NCI-H446 (cell line): Measurements from ENCODE around the gene ZDHHC19.
"Not testable (repeated sequence)": the region's sequence is repeated elsewhere in the genome, so short reads cannot be mapped to it uniquely, and the experiment has no call there.

ENCODE experiments used
- DNase-seq, 2 experiments: peaks; one replicate each; lab custom pipeline; 2025; lab: John Stamatoyannopoulos, UW

The ZDHHC19 gene

DNA sequence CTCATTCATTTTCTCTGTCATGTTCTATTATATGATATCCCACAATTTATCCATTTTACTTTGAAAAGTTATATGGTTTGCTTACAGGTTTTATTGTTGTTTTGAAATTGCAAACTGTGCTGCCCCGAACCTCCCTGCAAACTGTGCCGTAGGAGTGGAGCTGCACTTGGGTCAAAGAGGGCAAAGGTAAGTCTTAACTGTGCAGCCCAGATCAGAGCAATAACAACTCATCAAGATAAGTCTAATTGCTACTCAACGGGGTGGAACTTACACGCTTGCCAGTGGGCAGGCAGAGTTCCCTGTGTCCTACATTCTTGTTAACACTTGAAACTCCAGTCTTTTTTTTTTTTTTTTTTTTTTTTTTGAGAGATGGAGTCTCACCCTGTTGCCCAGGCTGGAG is 33.2 kb downstream of the ZDHHC19 start:
- DNase-seq: no peak

DNA sequence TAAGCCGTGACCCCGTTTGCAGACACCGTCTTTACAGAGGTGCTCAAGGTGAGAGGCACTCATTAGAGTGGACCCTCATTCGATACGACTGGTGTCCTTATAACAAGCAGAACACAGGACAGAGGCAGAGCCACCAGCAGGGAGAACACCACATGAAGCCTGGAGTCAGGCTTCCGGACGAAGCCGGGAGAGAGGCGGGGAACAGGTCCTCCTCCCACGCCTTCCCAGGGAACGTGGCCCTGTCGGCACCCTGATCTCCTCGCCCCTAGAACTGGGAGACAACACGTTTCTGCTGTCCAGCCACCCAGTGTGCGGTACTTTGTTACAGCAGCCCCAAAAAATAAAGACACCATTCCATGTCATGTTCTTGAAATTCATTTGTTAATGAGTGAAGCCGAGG is 33.6 kb downstream of the ZDHHC19 start:
- no peak for DNase-seq

DNA sequence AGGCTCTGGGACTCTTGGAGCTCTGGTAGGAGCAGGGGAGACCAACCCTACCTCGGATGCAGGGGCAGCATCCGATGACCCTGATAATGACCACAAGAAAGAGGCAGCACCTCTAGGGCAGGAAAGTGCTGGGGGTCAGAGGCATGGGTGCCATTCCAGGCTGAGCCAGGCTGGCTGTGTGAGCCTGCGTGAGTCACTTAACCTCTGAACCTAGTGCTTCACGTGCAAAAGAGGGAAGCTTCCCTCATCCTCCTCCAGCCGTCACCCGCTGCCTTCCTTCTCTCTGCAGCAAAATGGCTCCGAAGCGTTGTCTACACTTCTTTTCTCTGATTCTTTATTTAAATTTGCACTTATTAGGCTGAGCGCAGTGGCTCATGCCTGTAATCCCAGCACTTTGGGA is 35.5 kb downstream of the ZDHHC19 start:
- DNase-seq: no peak

DNA sequence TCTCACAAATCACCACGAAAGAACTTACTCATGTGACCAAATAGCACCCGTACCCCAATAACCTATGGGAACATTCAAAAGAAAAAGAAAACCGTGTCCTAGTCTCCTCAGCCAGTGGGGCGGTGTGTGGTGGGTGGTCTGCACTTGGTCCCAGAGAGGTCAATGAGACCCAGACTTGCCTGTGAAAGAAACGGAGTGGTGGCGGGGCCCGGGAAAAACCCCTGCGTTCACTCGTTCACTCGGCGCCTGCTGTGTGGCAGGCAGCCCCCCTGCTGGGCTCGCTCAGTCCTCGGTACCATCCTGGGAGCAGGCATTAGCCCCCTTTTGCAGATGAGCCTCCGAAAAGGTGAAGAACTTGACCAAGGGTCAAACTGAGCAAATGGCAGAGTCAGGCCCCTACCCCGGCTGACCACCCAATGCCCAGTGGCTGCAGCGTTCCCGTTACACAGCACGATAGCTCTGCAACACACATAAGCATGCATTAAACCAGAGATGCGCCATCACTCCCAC is 36.0 kb downstream of the ZDHHC19 start:
- no peak for DNase-seq

DNA sequence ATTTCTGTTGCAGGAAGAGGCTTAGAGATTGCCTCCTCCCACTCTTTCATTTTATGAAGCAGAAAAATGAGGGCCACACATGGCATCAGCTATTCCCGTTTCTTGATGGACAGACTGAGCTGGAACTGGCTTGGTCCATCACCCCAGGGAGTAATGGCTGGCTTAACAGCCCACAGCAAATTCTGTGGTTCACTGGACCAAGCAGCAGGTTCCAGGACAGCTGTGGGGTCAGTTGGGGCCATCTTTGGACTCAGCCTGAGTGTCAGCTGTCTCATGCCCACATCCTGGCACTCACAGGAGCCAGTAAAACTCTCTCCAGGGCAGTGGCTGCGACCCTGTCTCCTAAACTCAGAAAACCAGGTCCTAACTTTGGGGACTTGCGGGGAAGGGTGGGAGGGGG is 36.5 kb downstream of the ZDHHC19 start:
- DNase-seq: no peak

DNA sequence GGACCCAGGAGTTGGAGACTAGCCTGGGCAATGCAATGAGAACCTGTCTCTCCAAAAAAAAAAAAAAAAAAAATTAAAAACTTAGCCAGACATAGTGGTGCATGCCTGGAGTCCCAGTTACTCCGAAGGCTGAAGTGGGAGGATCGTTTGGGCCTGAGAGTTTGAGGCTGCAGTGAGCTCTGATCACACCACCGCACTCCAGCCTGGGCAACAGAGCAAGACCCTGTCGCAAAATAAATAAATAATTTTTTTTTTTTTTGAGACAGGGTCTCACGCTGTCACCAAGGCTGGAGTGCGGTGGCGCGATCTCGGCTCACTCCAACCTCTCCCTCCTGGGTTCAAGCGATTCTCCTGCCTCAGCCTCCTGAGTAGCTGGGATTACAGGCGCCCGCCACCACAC is 40.9 kb downstream of the ZDHHC19 start:
- DNase-seq: not testable (repeated sequence)

DNA sequence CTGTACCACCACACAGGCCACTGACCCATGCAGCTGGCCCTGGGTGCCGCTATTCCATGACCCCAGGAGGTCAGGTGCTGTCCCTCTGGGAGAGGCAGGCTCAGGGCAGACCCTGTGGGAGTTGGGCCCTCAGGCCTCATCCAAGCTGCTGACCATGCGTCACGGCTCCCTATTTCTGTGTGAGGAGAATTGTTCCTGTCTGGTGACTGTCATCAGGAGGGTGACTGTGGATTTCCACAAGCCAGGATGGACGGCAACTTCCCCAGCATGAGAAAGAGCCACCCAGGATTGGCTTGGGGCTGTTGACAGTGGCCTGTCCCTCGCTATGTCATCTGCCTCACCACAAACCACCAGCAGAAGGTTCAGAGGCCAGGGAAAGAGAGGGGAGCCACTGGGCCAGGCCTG is 41.4 kb downstream of the ZDHHC19 start:
- no peak for DNase-seq

DNA sequence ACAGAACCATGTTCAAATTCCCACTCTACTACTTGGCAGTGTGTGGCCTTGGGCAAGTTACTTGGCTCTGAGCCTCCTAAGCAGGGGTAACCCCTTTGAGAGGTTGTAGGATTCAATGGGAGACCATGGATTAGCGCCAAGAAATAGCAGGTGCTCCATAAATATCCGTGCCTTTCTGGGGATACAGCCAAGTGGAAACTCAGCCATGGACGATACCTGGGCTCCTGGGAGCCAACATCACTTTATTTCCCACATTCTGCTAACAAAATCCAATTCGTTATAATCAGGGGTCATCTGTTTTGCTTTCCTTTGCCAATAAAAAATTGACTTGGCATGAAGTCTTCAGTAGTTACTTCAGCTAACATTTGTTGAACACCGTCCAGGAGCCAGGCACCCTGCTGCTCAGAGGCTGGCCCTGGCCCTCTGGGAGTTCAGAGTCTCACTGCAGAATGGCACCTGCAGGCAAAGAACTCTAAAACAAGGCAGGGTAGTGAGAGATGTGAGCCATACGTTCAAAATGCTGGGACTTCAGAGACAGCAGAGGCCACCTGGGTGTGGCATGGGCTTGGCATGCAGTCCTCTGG is 42.3 kb downstream of the ZDHHC19 start:
- peak; percentile 88 to 98 for DNase-seq

DNA sequence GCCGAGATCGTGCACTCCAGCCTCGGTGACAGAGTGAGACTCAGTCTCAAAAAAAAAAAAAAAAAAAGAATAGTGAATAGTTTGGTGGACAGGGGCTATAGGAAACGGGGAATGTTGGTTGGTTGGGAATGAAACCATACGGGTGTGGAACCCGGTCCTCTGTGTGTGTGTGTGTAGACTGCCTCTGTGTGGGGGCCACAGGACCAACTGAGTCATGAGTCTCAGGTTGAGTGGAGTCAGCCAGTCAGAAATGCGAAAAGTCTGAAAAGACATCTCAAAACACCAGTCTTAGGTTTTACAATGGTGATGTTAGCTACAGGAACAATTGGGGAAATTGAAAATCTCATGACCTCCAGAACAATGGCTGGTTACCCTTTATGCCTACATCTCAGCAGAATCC is 44.5 kb downstream of the ZDHHC19 start:
- DNase-seq: no peak

DNA sequence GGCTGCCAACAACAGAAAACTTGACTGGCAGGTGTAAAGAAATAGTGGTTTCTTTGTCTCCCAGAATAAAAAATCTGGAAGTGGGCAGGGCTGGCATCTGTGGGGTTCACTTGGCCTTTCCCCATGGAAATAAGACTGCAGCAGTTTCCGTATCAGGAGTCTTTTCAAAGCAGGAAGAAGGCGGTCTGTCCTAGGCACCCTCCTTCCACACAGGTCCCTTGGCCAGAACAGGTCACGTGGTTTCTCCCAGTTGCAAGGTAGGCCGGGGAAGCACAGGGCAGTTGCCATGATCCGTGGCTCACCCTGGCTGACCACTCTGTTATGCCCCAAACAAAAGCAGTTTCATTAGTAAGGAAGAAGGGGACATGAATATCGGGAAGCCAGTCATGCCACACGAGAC is 45.4 kb downstream of the ZDHHC19 start:
- no peak for DNase-seq

DNA sequence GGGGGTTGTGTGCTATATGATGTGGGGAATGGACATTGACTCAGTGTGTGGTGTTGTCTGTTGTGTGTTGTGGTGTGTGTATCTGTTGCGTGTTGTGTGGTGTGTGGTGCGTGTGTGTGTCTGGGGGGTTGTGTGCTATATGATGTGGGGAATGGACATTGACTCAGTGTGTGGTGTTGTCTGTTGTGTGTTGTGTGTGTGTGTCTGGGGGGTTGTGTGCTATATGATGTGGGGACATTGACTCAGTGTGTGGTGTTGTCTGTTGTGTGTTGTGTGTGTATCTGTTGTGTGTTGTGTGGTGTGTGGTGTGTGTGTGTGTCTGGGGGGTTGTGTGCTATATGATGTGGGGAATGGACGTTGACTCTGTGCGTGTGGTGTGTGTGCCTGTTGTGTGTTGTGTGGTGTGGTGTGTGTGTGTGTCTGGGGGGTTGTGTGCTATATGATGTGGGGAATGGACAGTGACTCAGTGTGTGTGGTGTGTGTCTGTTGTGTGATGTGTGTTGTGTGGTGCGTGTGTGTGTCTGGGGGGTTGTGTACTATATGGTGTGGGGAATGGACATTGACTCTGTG is 46.1 kb downstream of the ZDHHC19 start:
- not testable (repeated sequence) for DNase-seq

DNA sequence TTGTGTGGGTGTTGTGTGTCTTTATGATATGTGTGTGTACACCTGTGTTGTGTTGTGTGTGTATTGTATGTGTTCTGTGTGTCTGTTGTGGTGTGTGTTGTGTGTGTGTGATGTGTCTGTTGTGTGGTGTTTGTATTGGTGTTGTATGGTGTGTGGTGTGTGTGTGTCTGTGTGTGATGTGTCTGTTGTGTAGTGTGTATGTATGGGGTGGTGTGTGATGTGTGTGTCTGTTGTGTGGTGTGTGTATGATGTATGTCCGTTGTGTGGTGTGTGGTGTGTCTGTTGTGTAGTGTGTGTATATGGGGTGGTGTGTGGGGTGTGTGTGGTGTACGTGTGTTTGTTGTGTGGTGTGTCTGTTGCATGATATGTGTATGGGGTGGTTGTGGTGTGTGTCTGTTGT is 46.6 kb downstream of the ZDHHC19 start:
- DNase-seq: no peak

DNA sequence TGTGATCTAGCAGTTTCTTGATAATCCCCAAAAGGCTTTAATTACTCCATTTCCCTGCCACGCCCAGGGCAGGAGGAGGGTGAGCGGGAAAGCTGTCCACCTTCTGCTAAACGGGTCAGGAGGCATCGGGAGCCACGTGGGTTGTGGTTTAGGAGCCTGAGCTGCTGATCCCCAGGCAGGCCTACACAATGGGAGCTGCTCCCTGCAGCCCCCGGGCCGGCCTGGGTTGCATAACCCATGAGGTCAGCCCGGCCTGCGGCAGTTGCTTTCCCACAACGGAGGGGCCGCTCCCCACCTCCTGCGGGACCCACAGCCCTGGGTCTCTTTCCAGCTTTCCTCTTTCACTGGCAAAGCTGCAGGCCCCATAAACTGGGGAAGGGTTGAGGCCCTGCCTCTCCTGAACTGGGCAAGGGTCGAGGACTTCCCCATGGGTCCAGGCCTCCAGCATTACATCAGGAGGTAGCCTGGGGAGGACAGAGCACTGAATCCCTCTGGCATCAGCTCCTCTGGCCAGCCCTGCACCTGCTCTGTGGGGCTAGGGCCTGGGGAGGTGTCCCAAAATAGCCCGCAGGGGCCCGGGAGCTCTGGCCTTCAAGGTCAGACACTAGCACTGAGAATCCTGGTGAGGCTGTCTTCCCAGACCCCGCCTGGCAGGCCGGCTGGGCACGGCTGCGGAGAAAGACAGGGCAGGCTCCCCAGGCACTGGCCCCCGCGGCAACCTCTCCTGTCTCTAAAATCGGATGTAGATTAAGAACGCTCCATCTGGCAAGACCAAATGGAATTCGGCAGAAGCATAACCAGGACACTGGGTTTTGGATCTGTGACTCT is 47.3 kb downstream of the ZDHHC19 start:
- no peak for DNase-seq

DNA sequence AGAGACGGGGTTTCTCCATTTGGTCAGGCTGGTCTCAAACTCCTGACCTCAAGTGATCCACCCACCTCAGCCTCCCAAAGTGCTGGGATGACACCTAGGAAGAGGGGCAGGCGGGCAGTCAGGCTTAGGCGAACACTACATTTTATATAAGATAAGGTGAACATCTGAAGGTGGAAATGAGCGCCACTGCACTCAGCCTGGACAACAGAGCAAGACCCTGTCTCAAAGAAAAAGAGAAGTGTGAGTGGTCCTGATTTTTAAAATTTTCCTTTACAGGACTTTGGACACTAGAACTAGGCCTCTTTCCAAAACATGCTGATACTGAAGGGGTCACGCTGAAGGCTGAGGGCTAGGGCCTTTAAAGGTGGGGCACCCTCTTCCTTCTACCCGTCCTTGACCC is 48.0 kb downstream of the ZDHHC19 start:
- no peak for DNase-seq

DNA sequence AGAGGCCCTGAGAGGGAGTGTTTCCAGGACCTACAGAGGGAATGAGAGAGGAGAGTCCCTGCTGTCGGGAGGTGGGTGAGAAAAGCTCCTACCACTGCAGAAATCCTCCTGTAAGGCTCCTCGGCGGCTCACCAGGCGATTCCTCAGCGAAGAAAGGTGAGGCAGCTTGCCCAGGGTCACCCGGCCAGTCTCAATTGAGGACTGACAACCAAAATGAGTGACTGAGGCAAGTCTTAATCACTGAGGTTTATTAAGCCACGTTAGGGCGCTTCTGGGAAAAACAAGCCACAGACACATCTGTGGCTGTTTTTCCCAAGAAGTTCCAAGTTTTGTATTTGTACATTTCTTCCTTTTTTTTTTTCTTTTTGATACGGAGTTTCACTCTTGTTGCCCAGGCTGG is 48.5 kb downstream of the ZDHHC19 start:
- no peak for DNase-seq

DNA sequence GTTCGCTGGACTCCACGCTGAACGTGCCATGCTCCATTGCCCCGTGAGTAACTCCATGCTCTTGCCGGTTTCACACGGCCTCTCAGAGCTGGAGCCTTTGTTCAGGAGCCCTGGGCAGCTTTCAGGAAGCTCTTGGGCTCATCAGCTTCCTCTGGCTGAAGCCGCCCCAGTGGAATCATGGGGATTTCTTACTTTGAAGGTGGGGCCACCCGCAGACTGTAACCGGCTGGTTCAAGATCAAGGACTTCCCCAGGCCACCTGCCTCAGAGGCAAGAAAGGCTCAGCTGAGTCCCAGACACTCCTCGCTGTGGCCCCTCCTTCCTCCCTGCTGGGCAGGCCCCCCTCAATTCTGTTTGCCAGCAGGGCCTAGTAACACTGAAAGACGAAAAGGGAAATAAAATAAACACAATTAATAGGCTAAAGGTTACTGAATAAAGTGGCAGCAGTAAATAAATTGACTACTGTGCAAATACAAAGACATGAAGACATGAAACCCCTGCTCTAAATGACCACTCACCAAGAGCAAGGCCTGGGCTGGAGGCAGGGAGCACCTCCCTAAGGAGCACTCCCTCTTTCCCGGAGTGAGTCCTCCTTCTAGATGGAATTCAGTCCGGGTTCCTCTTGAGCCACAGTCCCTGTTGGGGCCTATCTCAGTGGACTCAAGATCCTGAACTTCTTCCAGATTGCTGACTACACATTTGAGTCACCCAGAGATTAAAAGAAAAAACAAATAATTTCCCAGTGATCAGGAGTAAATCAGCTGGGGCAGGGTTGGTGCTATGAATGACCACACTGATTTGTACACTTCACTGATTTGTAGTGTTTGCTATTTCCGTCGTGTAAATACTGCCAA is 51.0 kb downstream of the ZDHHC19 start:
- no peak for DNase-seq

DNA sequence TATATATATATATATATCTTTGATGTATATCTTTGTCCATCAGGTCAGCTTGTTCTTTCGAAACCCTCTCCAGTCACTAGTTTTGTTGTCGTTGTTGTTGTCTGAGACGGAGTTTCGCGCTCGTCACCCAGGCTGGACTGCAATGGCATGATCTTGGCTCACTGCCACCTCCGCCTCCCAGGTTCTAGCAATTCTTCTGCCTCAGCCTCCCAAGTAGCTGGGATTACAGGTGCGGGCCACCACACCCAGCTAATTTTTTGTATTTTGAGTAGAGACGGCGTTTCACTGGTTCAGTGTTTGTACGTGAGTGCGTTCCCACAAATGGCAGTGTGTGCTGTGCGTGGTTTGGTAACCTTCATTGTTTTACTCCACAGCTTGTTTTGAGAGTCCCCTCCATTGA is 51.7 kb downstream of the ZDHHC19 start:
- DNase-seq: no peak

DNA sequence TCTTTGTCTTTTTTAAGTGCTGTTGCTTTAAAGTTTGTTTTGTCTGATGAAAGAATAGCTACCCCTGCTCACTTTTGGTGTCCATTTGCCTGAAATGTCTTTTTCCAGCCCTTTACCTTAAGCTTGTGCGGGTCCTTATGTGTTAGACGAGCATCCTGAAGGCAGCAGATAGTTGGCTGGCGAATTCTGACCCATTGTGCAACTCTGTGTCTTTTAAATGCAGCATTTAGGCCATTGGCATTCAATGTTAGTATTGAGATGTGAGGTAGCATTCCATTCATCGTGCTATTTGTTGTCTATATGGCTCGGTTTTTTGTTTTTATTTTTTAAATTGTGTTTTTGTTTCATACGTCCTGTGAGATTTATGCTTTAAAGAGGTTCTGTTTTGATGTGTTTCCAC is 55.0 kb downstream of the ZDHHC19 start:
- no peak for DNase-seq

DNA sequence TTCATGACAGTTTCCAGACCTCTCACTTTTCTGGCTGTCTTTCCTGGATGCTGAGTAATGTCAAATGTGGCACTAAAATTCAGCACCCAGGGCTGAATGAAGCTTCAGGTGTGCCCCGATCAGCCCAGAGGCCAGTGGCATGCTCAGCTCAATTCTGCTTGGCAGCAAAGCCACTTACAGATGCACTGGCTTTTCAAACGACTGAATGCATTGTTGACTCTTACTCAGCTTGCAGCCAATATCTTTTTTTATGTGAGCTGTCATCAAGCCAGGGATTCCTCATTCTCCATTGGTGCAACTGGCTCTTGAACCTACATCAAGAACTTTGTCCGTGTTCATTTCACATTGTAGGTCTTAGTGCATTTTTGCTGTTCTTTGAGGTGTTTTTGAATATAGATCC is 60.7 kb downstream of the ZDHHC19 start:
- no peak for DNase-seq

DNA sequence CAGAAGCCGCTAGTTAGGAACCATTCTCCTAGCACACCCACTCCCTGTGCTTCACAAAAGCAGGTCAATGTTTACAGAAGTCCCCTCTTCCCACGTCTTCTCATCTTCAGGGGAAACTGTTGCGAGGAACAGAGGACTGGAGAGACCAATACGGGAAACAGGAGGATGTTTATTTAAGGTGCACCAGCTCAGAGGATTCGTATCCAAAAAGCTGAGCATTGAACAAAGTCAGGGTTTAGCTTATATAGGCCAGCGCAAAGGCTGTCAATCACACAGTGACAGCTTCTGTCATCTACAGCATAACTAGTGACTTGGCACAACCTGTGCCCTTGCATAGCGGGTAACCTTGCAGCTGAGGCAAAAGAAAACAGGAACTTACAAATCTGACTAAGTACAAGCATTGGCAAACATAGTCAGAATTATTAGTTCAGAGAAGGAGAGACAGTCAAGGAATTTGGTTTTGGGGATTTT is 61.3 kb downstream of the ZDHHC19 start:
- DNase-seq: no peak

DNA sequence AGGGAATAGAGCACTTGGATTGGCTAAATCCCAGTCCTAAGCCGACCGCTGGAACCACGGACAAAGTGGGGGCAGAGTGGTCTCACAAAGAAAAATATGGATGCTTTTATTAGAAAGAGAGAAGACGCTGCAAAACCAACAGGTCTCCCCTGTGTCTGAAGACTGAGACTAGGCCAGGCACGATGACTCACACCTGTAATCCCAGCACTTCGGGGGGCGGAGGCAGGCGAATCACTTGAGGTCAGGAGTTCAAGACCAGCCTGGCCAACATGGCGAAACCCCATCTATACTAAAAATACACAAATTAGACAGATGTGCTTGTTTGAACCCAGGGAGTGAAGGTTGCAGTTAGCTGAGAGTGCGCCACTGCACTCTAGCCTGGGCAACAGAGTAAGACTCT is 61.8 kb downstream of the ZDHHC19 start:
- DNase-seq: no peak
